Measurements from ENCODE around the gene GLUD1.

GRCh38 chr10:87101996-87102395, 7.4 kb upstream of the GLUD1 start:
- TF ChIP-seq CTCF (IDR thresholded peaks at IDR 0.05) (no peak), POLR2A (IDR thresholded peaks at IDR 0.05) (no peak)

All from thyroid gland (tissue), 4 donors.